Fibroblast of lung (primary cell): ENCODE measurements around the gene L2HGDH. TPM values are rescaled to one million over a fixed set of nuclear protein-coding genes. Genes with fewer than 3 reads are reported as not detected.

Experiments used
- DNase-seq, 2 donors: peaks; one replicate each; pipeline versions ENCODE4 v3.0.0 to v3.0.0-alpha.2; 2010; ENCODE audit warnings: low read depth in 2 of 2
- H2AFZ ChIP-seq: 2 replicates; pipeline ENCODE4 v1.5.1; 2012; ENCODE audit warnings: low read length, control low read depth, inconsistent platforms
- H3K27ac ChIP-seq: 2 replicates; pipeline ENCODE4 v1.5.1; 2011; ENCODE audit warnings: low read length, control low read depth; ENCODE audit not compliant: insufficient read depth
- H3K27me3 ChIP-seq: 2 replicates; pipeline ENCODE4 v1.5.1; 2011; ENCODE audit warnings: mild to moderate bottlenecking, low read length; ENCODE audit not compliant: control insufficient read depth, insufficient read depth
- H3K36me3 ChIP-seq: 2 replicates; pipeline ENCODE4 v1.5.1; 2011; ENCODE audit warnings: low read length; ENCODE audit not compliant: control insufficient read depth, insufficient read depth
- H3K4me1 ChIP-seq: 2 replicates; pipeline ENCODE4 v1.5.1; 2011; ENCODE audit warnings: low read length; ENCODE audit not compliant: control insufficient read depth, insufficient read depth; ENCODE audit errors: extremely low read depth
- H3K4me2 ChIP-seq: 2 replicates; pipeline ENCODE4 v1.5.1; 2011; ENCODE audit warnings: low read length, control low read depth; ENCODE audit not compliant: insufficient read depth; ENCODE audit errors: extremely low read depth
- H3K4me3 ChIP-seq, 4 experiments: fragments of 200-600 bp in 1 of 4; sonication (generic) in 1 of 4; replicated peaks in 1 of 4; 2 replicates each; pipeline ENCODE4 v1.5.1; 2011 to 2016; ENCODE audit warnings: low read length in 4 of 4, low read depth in 3 of 4, mild to moderate bottlenecking in 3 of 4, control low read depth in 2 of 4, inconsistent platforms in 1 of 4, mixed read lengths in 1 of 4; ENCODE audit not compliant: insufficient read depth in 1 of 4; ENCODE audit errors: control extremely low read depth in 1 of 4
- H3K79me2 ChIP-seq: 2 replicates; pipeline ENCODE4 v1.5.1; 2012; ENCODE audit warnings: mild to moderate bottlenecking, low read length, inconsistent platforms; ENCODE audit not compliant: control insufficient read depth, insufficient read depth
- H3K9ac ChIP-seq: 2 replicates; pipeline ENCODE4 v1.5.1; 2011; ENCODE audit warnings: mild to moderate bottlenecking, low read length, control low read depth; ENCODE audit not compliant: insufficient read depth
- H3K9me3 ChIP-seq: 2 replicates; pipeline ENCODE4 v1.5.1; 2012; ENCODE audit warnings: low read depth, low read length; ENCODE audit not compliant: control insufficient read depth, insufficient read depth
- H4K20me1 ChIP-seq: 2 replicates; pipeline ENCODE4 v1.5.1; 2011; ENCODE audit warnings: low read length; ENCODE audit not compliant: control insufficient read depth, insufficient read depth; ENCODE audit errors: extremely low read depth
- EZH2 ChIP-seq: IDR thresholded peaks from 2 replicates; pipeline ENCODE4 v1.5.1; 2012; ENCODE audit warnings: low read length, control low read depth, mild to moderate bottlenecking; ENCODE audit errors: missing control alignments
- polyA plus RNA-seq, 2 donors: library from polyadenylated mRNA; depleted of rRNA in 1 of 2; stranded (reverse) in 1 of 2; unstranded in 1 of 2; fragments of >200 nt; gene quantifications; 2 replicates each; pipeline ENCODE4 v1.2.1, GENCODE V29; 2011 to 2012; ENCODE audit warnings: missing spikeins in 1 of 2
- total RNA-seq: library from RNA; depleted of rRNA; stranded (reverse); fragments of >200 nt; gene quantifications from 2 replicates; pipeline ENCODE4 v1.2.1, GENCODE V29; 2014
- TF ChIP-seq, protein P1 (sequence below), 2 donors: IDR thresholded peaks in 1 of 2; conservative IDR thresholded peaks in 1 of 2; 1 replicate in 1 of 2; 2 replicates in 1 of 2; pipeline ENCODE4 v1.5.1; 2011 to 2012; ENCODE audit warnings: low read length in 2 of 2, control low read depth in 1 of 2, inconsistent platforms in 1 of 2, low read depth in 1 of 2, mild to moderate bottlenecking in 1 of 2

The L2HGDH gene
- total and polyA plus RNA-seq, 2 donors (not counting 1 experiment from before 2014, with no cell fraction given) = 3.0 to 3.8 TPM

DNA sequence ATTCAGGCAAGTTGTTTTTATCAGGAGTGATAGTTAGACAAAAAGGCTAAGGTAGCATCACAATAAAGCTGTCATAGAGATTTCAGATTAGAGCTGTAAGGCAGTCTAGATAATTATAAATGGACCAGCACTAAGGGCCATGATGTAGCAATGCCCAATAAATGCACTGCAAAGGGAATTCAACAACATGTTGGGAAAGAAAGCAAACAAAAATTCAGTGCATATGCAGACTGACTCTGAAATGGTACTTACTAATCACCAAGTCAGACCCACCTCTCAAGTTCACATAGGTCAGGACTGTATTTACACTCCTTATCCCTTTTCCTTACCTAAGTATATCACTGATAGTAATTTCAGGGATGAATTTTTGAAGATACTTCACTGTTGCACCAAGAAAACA is 47.0 kb downstream of the L2HGDH start:
- no peaks in the 10 kb centered on the region for H3K36me3 ChIP-seq
- no peaks in the 10 kb centered on the region for H3K79me2 ChIP-seq
- no peak for DNase-seq
- no peaks in the 10 kb centered on the region for H3K9me3 ChIP-seq
- H2AFZ ChIP-seq = no peak overlapping the region
- H3K4me2 ChIP-seq = no peak overlapping the region
- no peak overlapping the region for H3K4me3 ChIP-seq
- TF ChIP-seq, protein P1, sequence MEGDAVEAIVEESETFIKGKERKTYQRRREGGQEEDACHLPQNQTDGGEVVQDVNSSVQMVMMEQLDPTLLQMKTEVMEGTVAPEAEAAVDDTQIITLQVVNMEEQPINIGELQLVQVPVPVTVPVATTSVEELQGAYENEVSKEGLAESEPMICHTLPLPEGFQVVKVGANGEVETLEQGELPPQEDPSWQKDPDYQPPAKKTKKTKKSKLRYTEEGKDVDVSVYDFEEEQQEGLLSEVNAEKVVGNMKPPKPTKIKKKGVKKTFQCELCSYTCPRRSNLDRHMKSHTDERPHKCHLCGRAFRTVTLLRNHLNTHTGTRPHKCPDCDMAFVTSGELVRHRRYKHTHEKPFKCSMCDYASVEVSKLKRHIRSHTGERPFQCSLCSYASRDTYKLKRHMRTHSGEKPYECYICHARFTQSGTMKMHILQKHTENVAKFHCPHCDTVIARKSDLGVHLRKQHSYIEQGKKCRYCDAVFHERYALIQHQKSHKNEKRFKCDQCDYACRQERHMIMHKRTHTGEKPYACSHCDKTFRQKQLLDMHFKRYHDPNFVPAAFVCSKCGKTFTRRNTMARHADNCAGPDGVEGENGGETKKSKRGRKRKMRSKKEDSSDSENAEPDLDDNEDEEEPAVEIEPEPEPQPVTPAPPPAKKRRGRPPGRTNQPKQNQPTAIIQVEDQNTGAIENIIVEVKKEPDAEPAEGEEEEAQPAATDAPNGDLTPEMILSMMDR (conservative IDR thresholded peaks at IDR 0.05 in 1 of 2, IDR thresholded peaks at IDR 0.05 in 1 of 2; ENCODE audit: low read depth in 1 of 2, low read length in 2 of 2) = no peak
- TF ChIP-seq EZH2 = no peak
- no peak overlapping the region for H3K9ac ChIP-seq
- no peak overlapping the region for H3K27ac ChIP-seq
- no peaks in the 10 kb centered on the region for H4K20me1 ChIP-seq
- no peaks in the 10 kb centered on the region for H3K27me3 ChIP-seq
- no peaks in the 10 kb centered on the region for H3K4me1 ChIP-seq

DNA sequence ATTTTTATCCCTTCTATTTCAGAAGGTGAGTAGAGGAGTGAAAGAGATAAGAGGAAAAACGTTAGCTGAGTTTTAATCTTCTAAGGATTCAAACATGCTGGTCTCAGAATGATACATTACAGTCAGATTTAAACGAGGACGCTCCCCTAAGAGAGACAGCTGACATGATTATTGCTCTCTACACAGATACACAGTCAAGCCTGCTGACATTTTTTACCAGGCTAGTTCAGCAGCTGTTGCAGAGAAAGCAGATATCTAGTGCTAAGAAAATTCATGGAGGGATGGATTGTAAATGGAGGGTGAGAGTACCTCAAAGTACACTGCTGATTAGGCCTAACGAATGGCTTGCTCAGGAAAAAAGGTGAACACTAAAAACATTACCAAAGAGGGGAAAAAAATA is 48.7 kb downstream of the L2HGDH start:
- Histone ChIP-seq H2AFZ (no peak overlapping the region), H3K9me3 (no peaks in the 10 kb centered on the region), H3K9ac (no peak overlapping the region), H3K4me3 (no peak overlapping the region), H4K20me1 (no peaks in the 10 kb centered on the region), H3K4me2 (no peak overlapping the region), H3K27ac (no peak overlapping the region), H3K79me2 (no peaks in the 10 kb centered on the region), H3K4me1 (no peaks in the 10 kb centered on the region), H3K27me3 (no peaks in the 10 kb centered on the region), H3K36me3 (no peaks in the 10 kb centered on the region)
- no peak for DNase-seq
- TF ChIP-seq, protein P1 (conservative IDR thresholded peaks at IDR 0.05 in 1 of 2, IDR thresholded peaks at IDR 0.05 in 1 of 2; ENCODE audit: low read depth in 1 of 2, low read length in 2 of 2) = no peak
- no peak for TF ChIP-seq EZH2

- Histone ChIP-seq H3K36me3 (no peaks in the 10 kb centered on the region), H3K4me2 (no peak overlapping the region), H3K27me3 (no peaks in the 10 kb centered on the region), H3K4me3 (no peak overlapping the region), H3K9ac (no peak overlapping the region), H3K9me3 (no peaks in the 10 kb centered on the region), H3K79me2 (no peaks in the 10 kb centered on the region), H4K20me1 (no peaks in the 10 kb centered on the region), H3K27ac (no peak overlapping the region), H2AFZ (no peak overlapping the region), H3K4me1 (no peaks in the 10 kb centered on the region)
- DNase-seq = no peak
- TF ChIP-seq EZH2 = no peak
- TF ChIP-seq, protein P1 (conservative IDR thresholded peaks at IDR 0.05 in 1 of 2, IDR thresholded peaks at IDR 0.05 in 1 of 2; ENCODE audit: low read depth in 1 of 2, low read length in 2 of 2) = no peak
Measured at GRCh38 chr14:50262865-50263264, 49.2 kb downstream of the L2HGDH start.
